ENCODE results near the gene CACNB4. TPM values are rescaled to one million over a fixed set of nuclear protein-coding genes. Genes with fewer than 3 reads are reported as not detected.

CACNB4 gene
- total RNA-seq, 1 experiment from 2014 or later = 2.0 TPM

DNA sequence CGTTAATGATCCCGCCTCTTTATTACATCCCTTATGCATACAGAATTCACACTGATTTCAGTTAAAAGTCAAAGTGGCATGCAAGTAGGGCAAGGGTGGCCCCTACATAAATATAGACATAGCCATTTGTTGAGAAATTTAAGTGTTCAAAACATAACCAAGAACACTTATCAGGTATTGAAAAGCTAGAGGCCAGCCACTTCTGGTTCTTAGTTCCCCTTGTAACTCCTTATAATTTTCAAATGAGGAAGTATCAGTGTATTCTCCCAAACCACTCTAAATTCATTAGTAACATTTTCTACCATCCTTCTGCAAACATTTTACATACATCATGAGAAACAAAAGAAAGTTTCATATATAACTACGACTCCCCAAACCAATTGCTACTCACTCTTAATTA lies 264.9 kb downstream of the CACNB4 start:
- TF ChIP-seq, protein P1, sequence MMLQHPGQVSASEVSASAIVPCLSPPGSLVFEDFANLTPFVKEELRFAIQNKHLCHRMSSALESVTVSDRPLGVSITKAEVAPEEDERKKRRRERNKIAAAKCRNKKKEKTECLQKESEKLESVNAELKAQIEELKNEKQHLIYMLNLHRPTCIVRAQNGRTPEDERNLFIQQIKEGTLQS (IDR thresholded peaks at IDR 0.05) = no peak
- TF ChIP-seq POLR2AphosphoS5 (IDR thresholded peaks at IDR 0.05; ENCODE audit: low read depth, low read length) (no peak), EZH2phosphoT487 (IDR thresholded peaks at IDR 0.05; ENCODE audit: borderline replicate concordance) (no peak), FOSL1 (IDR thresholded peaks at IDR 0.05; ENCODE audit: low read depth) (no peak), ELF1 (IDR thresholded peaks at IDR 0.05; ENCODE audit: borderline replicate concordance, low read depth) (no peak), JUND (IDR thresholded peaks at IDR 0.05) (no peak), POLR2A (IDR thresholded peaks at IDR 0.05; ENCODE audit: borderline replicate concordance, extremely low read depth, insufficient read depth, insufficient read length) (no peak), SRF (IDR thresholded peaks at IDR 0.05; ENCODE audit: low read depth) (no peak), CBX3 (IDR thresholded peaks at IDR 0.05; ENCODE audit: low read depth) (no peak)
- TF ChIP-seq, protein P2, sequence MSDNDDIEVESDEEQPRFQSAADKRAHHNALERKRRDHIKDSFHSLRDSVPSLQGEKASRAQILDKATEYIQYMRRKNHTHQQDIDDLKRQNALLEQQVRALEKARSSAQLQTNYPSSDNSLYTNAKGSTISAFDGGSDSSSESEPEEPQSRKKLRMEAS (IDR thresholded peaks at IDR 0.05) = no peak
- BruUV-seq (replicated peaks) = no TSS peak

GRCh38 chr2:151830961-151831360 lies 267.9 kb downstream of the CACNB4 start:
- ChIA-PET POLR2A (no interaction called here), RAD21 (ENCODE audit: low non-redundant PET in 1 of 2, low total read pairs in 2 of 2, uncharacterized antibody in 2 of 2, unreplicated experiment in 2 of 2) (no interaction called here), CTCF (no interaction called here)
- no peak for TF ChIP-seq YY1 (IDR thresholded peaks at IDR 0.05; ENCODE audit: extremely low read depth, insufficient replicate concordance, low read depth, low read length)
- no peak for TF ChIP-seq FOSL1 (IDR thresholded peaks at IDR 0.05; ENCODE audit: low read depth)
- no peak for TF ChIP-seq EZH2phosphoT487 (IDR thresholded peaks at IDR 0.05; ENCODE audit: borderline replicate concordance)
- TF ChIP-seq ZNF274 (IDR thresholded peaks at IDR 0.05; ENCODE audit: low read depth, low read length) = no peak
- no peak for TF ChIP-seq JUND (IDR thresholded peaks at IDR 0.05)
- no peak for TF ChIP-seq CBX3 (IDR thresholded peaks at IDR 0.05; ENCODE audit: low read depth)
- TF ChIP-seq SP1 (IDR thresholded peaks at IDR 0.05; ENCODE audit: low read depth) = no peak
- TF ChIP-seq EGR1 (IDR thresholded peaks at IDR 0.05; ENCODE audit: low read depth) = no peak
- no peak for TF ChIP-seq POLR2AphosphoS5 (IDR thresholded peaks at IDR 0.05; ENCODE audit: low read depth, low read length)
- no peak for TF ChIP-seq SIN3A (IDR thresholded peaks at IDR 0.05; ENCODE audit: low read depth)
- TF ChIP-seq CEBPB (IDR thresholded peaks at IDR 0.05; ENCODE audit: low read depth) = no peak
- no peak for TF ChIP-seq TCF7L2 (IDR thresholded peaks at IDR 0.05; ENCODE audit: borderline replicate concordance, extremely low read depth, insufficient read depth, insufficient read length)
- no peak for TF ChIP-seq ELF1 (IDR thresholded peaks at IDR 0.05; ENCODE audit: borderline replicate concordance, low read depth)
- ATAC-seq (no peak), DNase-seq (ENCODE audit: low read depth, low spot score) (no peak)
- Histone ChIP-seq H3K4me2 (ENCODE audit: low read length) (no peak overlapping the region), H3K79me2 (ENCODE audit: insufficient read depth, low read length) (peaks cover 22% of the 10 kb centered on the region), H3K9ac (ENCODE audit: low read length) (no peak overlapping the region), H3K27me3 (ENCODE audit: insufficient read depth, low read length) (no peaks in the 10 kb centered on the region), H3K4me3 (replicated peaks in 1 of 2; ENCODE audit: low read depth in 1 of 2, low read length in 2 of 2) (no peak overlapping the region), H3K9me2 (ENCODE audit: insufficient read depth) (no peaks in the 10 kb centered on the region), H3K27ac (ENCODE audit: low read depth, low read length) (no peak overlapping the region), H4K20me1 (ENCODE audit: insufficient read depth) (no peaks in the 10 kb centered on the region; the same call in 1 of the 2 replicates), H2AFZ (ENCODE audit: low read depth, low read length, poor library complexity, severe bottlenecking) (no peak overlapping the region), H3K4me1 (ENCODE audit: control insufficient read depth in 1 of 2, insufficient read depth in 2 of 2, low read length in 2 of 2) (peaks cover 0 to 16% of the 10 kb centered on the region in 2 experiments; a peak in 3 of 4 replicates), H3K36me3 (ENCODE audit: control insufficient read depth in 1 of 2, insufficient read depth in 2 of 2, low read length in 2 of 2) (no peaks in the 10 kb centered on the region), H3K9me3 (ENCODE audit: control insufficient read depth in 1 of 2, insufficient read depth in 1 of 2, low read depth in 1 of 2, low read length in 2 of 2) (no peaks in the 10 kb centered on the region)
- intact Hi-C loops (cut with micrococcal nuclease) = no loop called here
- no TSS peak for BruUV-seq (replicated peaks)

More for the DNA sequence above, 264.9 kb downstream of the CACNB4 start:
- POLR2A ChIA-PET = no interaction called here
- no peaks in the 10 kb centered on the region for H3K9me2 ChIP-seq (ENCODE audit: insufficient read depth)
- H3K9ac ChIP-seq (ENCODE audit: low read length) = no peak overlapping the region
- H3K27ac ChIP-seq (ENCODE audit: low read depth, low read length) = no peak overlapping the region
- CTCF ChIA-PET = no interaction called here
- no peaks in the 10 kb centered on the region for H4K20me1 ChIP-seq (ENCODE audit: insufficient read depth)
- H3K9me3 ChIP-seq (ENCODE audit: control insufficient read depth in 1 of 2, insufficient read depth in 1 of 2, low read depth in 1 of 2, low read length in 2 of 2) = no peaks in the 10 kb centered on the region
- DNase-seq (ENCODE audit: low read depth, low spot score) (no peak), ATAC-seq (no peak)
- H3K4me1 ChIP-seq (ENCODE audit: control insufficient read depth in 1 of 2, insufficient read depth in 2 of 2, low read length in 2 of 2) = peaks cover 0 to 1% of the 10 kb centered on the region in 2 experiments; a peak in 3 of 4 replicates
- no peaks in the 10 kb centered on the region for H3K79me2 ChIP-seq (ENCODE audit: insufficient read depth, low read length)
- H3K4me3 ChIP-seq (replicated peaks in 1 of 2; ENCODE audit: low read depth in 1 of 2, low read length in 2 of 2) = no peak overlapping the region
- no peaks in the 10 kb centered on the region for H3K36me3 ChIP-seq (ENCODE audit: control insufficient read depth in 1 of 2, insufficient read depth in 2 of 2, low read length in 2 of 2)
- H2AFZ ChIP-seq (ENCODE audit: low read depth, low read length, poor library complexity, severe bottlenecking) = no peak overlapping the region
- intact Hi-C loops (cut with micrococcal nuclease) = no loop called here
- RAD21 ChIA-PET (ENCODE audit: low non-redundant PET in 1 of 2, low total read pairs in 2 of 2, uncharacterized antibody in 2 of 2, unreplicated experiment in 2 of 2) = no interaction called here
- H3K27me3 ChIP-seq (ENCODE audit: insufficient read depth, low read length) = no peaks in the 10 kb centered on the region
- no peak overlapping the region for H3K4me2 ChIP-seq (ENCODE audit: low read length)

Measured in HCT116 (cell line).